SKM-1 (cell line): ENCODE results near the gene BRK1.
A peak's percentile ranks its signal among the peaks of the same experiment; 100 is the strongest.
"Not testable (repeated sequence)": the region's sequence is repeated elsewhere in the genome, so short reads cannot be mapped to it uniquely, and the experiment has no call there.

Experiments used
- DNase-seq: peaks from one replicate; lab custom pipeline; 2025; ENCODE audit not compliant: unreplicated experiment; lab: John Stamatoyannopoulos, UW

The BRK1 gene

GRCh38 chr3:10115326-10116137 is at the start of gene BRK1:
Gene BRK1, plus strand, starts transcription at chr3:10115675. Its CDS starts 27 bp downstream, at chr3:10115702.
- DNase-seq, result peak; percentile 97

GRCh38 chr3:10070077-10070476 is 45.4 kb upstream of the BRK1 start:
- DNase-seq, result not testable (repeated sequence)

GRCh38 chr3:10074666-10075065 is 40.8 kb upstream of the BRK1 start:
- no peak for DNase-seq

- no peak for DNase-seq
Measured at GRCh38 chr3:10081871-10082270, 33.6 kb upstream of the BRK1 start.

- no peak for DNase-seq
Measured at GRCh38 chr3:10085738-10086137, 29.7 kb upstream of the BRK1 start.

- no peak for DNase-seq
Measured at GRCh38 chr3:10088256-10088655, 27.2 kb upstream of the BRK1 start.

GRCh38 chr3:10090179-10090578 is 25.3 kb upstream of the BRK1 start:
- no peak for DNase-seq

GRCh38 chr3:10090774-10091173 is 24.7 kb upstream of the BRK1 start:
- not testable (repeated sequence) for DNase-seq

- DNase-seq, result not testable (repeated sequence)
Measured at GRCh38 chr3:10091387-10091786, 24.1 kb upstream of the BRK1 start.

GRCh38 chr3:10093678-10094077 is 21.8 kb upstream of the BRK1 start:
- no peak for DNase-seq

GRCh38 chr3:10099041-10099440 is 16.4 kb upstream of the BRK1 start:
- no peak for DNase-seq

- no peak for DNase-seq
Measured at GRCh38 chr3:10106919-10107318, 8.6 kb upstream of the BRK1 start.

- DNase-seq, result no peak
Measured at GRCh38 chr3:10108091-10108490, 7.4 kb upstream of the BRK1 start, which contains the start of gene FANCD2OS. Gene FANCD2OS, minus strand, starts transcription at chr3:10108255. Its CDS starts 3,481 bp downstream, at chr3:10104774.

- no peak for DNase-seq
Measured at GRCh38 chr3:10116138-10116460, 624 bp downstream of the BRK1 start.

- DNase-seq, result no peak
Measured at GRCh38 chr3:10116928-10117327, 1.5 kb downstream of the BRK1 start.

- DNase-seq, result no peak
Measured at GRCh38 chr3:10119376-10119775, 3.9 kb downstream of the BRK1 start.

- no peak for DNase-seq
Measured at GRCh38 chr3:10121064-10121463, 5.6 kb downstream of the BRK1 start.

GRCh38 chr3:10122724-10123123 is 7.2 kb downstream of the BRK1 start:
- DNase-seq, result no peak

GRCh38 chr3:10135872-10136271 is 20.4 kb downstream of the BRK1 start:
- DNase-seq, result not testable (repeated sequence)

- DNase-seq, result no peak
Measured at GRCh38 chr3:10136426-10137005, 21.0 kb downstream of the BRK1 start.

GRCh38 chr3:10137178-10137577 is 21.7 kb downstream of the BRK1 start:
- no peak for DNase-seq

GRCh38 chr3:10140996-10141546 is 25.6 kb downstream of the BRK1 start:
- no peak for DNase-seq
